Measurements from ENCODE around the gene GRB14.
"Not testable (repeated sequence)": the region's sequence is repeated elsewhere in the genome, so short reads cannot be mapped to it uniquely, and the experiment has no call there.

Gene GRB14

DNA sequence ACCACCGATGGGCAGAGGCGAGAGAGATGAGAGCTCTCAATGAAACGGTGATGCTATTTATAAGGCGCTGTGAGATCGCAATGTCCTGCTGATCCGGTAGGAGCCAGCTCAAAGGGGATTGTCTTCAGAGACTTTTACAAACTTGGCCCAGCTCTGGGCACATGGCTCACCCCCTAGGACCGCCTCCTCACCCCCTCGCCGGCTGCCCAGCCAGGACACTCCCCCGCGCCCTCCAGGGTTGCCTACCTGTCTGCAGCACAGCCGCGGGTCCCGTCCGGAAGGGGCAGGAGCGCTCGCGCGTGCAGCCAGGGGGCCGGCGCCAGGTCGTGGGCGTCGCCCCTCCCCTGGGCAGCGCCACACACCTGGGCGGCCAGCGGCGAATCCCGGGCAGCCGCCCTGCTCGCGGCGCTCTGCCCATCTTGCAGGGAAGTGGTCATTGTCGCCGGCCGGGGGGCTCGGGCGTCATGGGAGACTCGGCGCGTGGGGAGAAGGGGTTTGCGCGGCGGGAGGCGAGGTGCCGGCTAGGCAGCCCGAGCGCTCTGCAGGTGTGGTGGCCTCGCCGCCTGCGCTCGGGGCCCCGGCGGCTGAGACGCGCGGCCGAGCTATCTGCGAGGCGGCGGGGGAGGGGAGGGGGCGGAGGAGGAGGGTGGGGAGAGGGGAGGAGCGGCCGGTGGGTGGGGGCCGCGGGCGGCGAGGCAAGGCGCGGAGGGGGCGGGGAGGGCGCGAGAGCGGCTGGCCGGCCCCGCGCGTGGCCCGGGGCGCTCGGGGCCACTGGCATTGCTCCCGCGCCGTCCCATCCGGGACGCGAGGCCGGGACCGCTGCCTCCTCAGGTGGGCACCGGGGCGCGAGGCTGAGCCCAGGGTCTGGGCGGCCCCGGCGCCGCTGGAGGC lies at the start of gene GRB14:
TSS of gene GRB14 (minus strand) at position 610 of the 891 bp plus-strand sequence. CDS start at position 437, 173 bp downstream.
- Mint-ChIP-seq H3K9me3 (no peaks in the 10 kb centered on the region), H3K4me3 (no peak within 1 kb of the TSS), H3K36me3 (no peaks in the 10 kb centered on the region), H3K27ac (no peak within 1 kb of the TSS), H3K4me1 (no peaks in the 10 kb centered on the region)
- ATAC-seq (no peak), DNase-seq (ENCODE audit: low spot score in 2 of 2) (no peak)

DNA sequence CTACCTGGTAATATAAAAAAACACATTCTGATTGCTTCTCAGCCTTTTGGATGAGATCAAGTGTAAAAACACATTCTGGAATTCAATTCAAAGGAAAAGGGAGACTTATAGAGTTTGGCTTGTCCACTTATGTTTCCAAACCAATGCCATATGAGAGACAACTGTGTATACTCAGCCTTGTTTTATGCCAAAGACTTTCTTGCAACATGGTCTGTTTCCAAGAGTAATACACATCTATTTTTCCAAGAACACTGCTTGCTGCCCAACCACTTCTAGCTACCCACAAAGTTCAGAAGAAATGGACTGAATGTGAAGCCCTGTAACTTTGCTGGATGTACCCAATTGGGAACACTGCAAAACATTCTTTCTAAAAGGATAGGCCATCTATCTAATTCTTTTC lies 48.0 kb upstream of the GRB14 start:
- no peaks in the 10 kb centered on the region for H3K4me1 Mint-ChIP-seq
- no peak for DNase-seq (ENCODE audit: low spot score in 2 of 2)
- no peak for ATAC-seq
- H3K9me3 Mint-ChIP-seq = peaks cover 6% of the 10 kb centered on the region
- no peaks in the 10 kb centered on the region for H3K36me3 Mint-ChIP-seq
- no peak overlapping the region for H3K4me3 Mint-ChIP-seq
- H3K27ac Mint-ChIP-seq = no peak overlapping the region

DNA sequence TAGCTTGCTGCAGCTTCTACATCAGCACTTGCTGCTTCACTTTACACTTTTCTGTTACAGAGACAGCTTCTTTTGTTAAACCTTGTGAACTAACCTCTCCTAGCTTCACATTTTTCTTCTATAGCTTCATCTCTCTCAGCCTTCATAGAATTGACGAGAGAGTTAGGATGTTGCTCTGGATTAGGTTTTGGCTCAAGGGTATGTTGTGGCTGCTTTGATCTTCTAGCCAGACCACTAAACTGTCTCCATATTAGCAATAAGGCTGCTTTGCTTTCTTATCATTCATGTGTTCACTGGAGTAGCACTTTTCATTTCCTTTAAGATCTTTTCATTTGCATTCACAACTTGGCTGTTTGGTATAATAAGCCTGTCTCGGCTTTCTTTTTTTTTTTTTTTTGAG lies 46.3 kb upstream of the GRB14 start:
- no peak for ATAC-seq
- Mint-ChIP-seq H3K27ac (no peak overlapping the region), H3K9me3 (peaks cover 6% of the 10 kb centered on the region), H3K4me1 (no peaks in the 10 kb centered on the region), H3K4me3 (no peak overlapping the region), H3K36me3 (no peaks in the 10 kb centered on the region)
- no peak for DNase-seq (ENCODE audit: low spot score in 2 of 2)

DNA sequence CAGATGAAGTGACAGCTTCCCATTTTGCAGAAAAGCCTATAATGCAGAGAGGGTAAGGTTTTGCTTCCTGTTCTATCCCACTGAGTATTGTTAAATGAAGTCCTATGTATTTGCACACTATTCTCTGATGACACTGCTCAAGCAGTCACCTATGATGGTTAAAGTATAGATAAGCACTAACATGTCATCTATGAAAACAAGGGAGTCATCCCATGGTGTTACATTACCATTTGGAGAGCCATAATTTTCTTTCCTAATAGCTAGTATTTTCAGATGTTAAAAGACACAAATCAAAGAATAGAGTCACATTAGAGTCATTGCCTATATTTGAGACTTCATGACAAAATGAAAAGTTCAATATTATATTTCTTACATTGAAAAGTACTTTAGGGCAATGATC lies 42.8 kb upstream of the GRB14 start:
- Mint-ChIP-seq H3K9me3 (peaks cover 6% of the 10 kb centered on the region), H3K4me1 (no peaks in the 10 kb centered on the region), H3K27ac (no peak overlapping the region), H3K36me3 (no peaks in the 10 kb centered on the region), H3K4me3 (no peak overlapping the region)
- DNase-seq (ENCODE audit: low spot score in 2 of 2) (no peak), ATAC-seq (no peak)

DNA sequence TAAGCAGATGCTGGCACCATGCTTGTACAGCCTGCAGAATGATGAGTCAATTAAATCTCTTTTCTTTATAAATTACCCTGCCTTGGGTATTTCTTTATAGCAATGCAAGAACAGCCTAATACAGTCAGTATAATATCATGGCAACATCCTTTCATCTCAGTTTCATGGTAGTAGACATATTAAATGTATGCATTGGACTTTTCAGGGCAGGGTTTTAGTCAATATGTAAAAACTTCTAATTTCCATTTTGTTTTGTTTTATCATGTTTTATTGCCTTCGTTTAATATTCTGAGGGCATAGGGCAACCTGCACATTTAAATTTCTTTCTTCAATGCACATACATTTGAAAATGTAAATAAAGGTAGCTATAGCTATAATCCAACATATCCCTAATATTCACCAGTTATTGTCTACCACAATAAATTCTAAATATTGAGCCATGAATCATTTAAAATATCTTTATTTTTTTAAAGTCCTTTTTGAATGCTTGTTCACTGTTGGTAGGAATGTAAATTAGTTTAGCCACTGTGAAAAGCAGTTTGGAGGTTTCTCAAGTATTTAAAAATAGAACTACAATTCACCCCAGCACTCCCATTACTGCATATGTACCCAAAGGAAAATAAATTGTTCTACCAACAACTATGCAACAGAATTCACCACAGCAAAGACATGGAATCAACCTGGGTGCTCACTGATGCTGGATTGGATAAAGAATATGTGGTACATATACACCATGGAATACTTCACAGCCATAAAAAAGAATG lies 41.8 kb upstream of the GRB14 start:
- Mint-ChIP-seq H3K4me3 (no peak overlapping the region), H3K9me3 (peaks cover 8% of the 10 kb centered on the region), H3K4me1 (no peaks in the 10 kb centered on the region), H3K36me3 (no peaks in the 10 kb centered on the region), H3K27ac (no peak overlapping the region)
- DNase-seq (ENCODE audit: low spot score in 2 of 2) (no peak), ATAC-seq (no peak)

DNA sequence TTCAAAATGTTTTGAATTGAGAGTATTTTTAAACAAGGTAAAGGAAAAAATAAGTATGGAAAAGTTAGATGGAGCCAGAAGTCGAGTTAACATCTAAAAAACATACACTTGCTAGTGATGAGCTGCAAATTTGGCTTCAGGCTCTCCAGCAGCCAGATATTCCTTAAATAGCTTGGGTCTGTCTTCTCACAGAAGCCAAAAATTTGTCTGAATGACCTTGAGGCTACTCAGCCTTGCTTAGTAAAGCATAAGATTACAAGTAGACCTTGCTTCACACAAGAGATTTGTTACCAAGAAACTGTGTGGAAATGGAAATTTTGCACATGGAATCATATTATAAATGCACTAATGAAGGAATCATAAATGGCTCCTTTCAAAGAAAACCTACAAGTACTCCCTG lies 40.8 kb upstream of the GRB14 start:
- H3K4me3 Mint-ChIP-seq = no peak overlapping the region
- ATAC-seq = no peak
- no peaks in the 10 kb centered on the region for H3K4me1 Mint-ChIP-seq
- peaks cover 10% of the 10 kb centered on the region for H3K9me3 Mint-ChIP-seq
- no peak overlapping the region for H3K27ac Mint-ChIP-seq
- DNase-seq (ENCODE audit: low spot score in 2 of 2) = no peak
- H3K36me3 Mint-ChIP-seq = no peaks in the 10 kb centered on the region

DNA sequence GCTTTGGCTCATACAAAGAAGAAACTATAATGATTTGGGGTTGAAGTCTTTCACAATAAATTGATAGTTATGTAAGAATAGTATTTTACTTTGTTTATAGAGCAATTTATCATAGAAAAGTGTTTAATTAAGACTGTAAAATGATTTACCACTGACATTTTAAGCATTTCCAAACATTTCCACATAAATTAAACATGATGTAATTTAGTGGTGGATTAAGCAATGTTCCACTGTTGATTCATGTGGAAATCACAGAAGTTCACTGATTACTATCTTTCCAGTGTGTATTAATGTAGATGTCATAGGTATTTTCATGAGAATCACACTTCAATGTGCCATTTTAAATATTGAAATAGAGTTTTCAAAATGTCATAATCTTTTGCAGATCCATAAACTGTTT lies 40.1 kb upstream of the GRB14 start:
- DNase-seq (ENCODE audit: low spot score in 2 of 2) = no peak
- Mint-ChIP-seq H3K36me3 (no peaks in the 10 kb centered on the region), H3K4me3 (no peak overlapping the region), H3K9me3 (peaks cover 8% of the 10 kb centered on the region), H3K4me1 (no peaks in the 10 kb centered on the region), H3K27ac (no peak overlapping the region)
- ATAC-seq = no peak

DNA sequence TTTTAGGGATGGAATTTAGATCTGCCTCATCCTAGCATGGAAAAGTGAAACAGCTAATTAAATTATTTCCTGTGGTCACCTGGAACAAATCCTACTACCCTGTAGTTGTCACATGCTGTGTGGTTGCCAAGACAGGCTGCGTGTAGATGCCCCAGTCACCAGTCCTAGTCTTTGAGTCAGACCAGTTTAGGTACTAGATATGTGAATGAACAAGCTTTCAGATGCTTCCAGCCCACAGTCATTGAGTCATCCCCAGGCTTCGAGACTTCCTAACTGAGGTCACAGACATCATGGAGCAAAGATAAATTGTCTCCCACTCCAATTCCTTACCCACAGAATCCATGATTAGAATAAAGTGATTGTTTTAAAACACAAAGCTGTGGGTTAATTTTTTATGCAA lies 35.8 kb upstream of the GRB14 start:
- no peak overlapping the region for H3K4me3 Mint-ChIP-seq
- ATAC-seq = no peak
- H3K4me1 Mint-ChIP-seq = no peaks in the 10 kb centered on the region
- H3K36me3 Mint-ChIP-seq = no peaks in the 10 kb centered on the region
- H3K27ac Mint-ChIP-seq = no peak overlapping the region
- peaks cover 13% of the 10 kb centered on the region for H3K9me3 Mint-ChIP-seq
- no peak for DNase-seq (ENCODE audit: low spot score in 2 of 2)

DNA sequence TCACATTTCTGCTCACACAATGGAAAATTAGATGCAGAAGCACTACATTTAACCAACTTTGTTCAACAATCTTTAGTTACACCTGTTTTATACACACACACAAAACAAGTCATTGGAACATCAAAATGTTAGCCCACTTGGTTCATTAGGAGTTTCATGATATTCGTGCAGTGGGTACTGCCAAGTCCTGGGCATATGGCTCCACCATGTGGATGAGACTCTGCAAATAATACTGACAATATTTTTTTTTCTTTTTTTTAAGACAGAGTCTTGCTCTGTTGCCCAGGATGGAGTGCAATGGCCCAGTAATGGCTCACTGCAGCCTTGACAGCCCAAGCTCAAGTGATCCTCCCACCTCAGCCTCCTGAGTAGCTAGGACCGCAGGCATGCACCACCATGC lies 34.5 kb upstream of the GRB14 start:
- no peak overlapping the region for H3K27ac Mint-ChIP-seq
- ATAC-seq (no peak), DNase-seq (ENCODE audit: low spot score in 2 of 2) (no peak)
- no peaks in the 10 kb centered on the region for H3K4me1 Mint-ChIP-seq
- peaks cover 16% of the 10 kb centered on the region for H3K9me3 Mint-ChIP-seq
- no peak overlapping the region for H3K4me3 Mint-ChIP-seq
- no peaks in the 10 kb centered on the region for H3K36me3 Mint-ChIP-seq

DNA sequence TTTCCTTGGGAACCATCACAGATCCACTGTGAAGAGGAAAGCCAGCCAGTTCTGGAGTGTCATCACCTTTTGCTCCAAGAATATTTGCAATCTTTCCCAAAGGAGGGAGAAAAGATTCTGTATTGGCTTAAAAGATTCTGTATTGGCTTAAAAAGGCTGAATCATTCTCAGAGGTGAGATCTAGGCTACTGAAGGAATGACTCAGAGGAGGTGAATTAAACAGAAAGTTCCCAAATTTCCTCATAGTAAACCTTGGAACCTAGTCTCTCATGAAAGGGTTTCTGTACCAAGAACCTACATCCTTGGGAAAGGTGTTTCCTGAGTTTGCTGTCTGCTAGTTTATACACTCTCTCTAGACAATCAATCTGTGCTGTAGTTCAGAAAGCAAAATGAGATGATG lies 34.1 kb upstream of the GRB14 start:
- peaks cover 16% of the 10 kb centered on the region for H3K9me3 Mint-ChIP-seq
- no peak overlapping the region for H3K27ac Mint-ChIP-seq
- DNase-seq (ENCODE audit: low spot score in 2 of 2) = no peak
- no peak for ATAC-seq
- no peak overlapping the region for H3K4me3 Mint-ChIP-seq
- H3K36me3 Mint-ChIP-seq = no peaks in the 10 kb centered on the region
- no peaks in the 10 kb centered on the region for H3K4me1 Mint-ChIP-seq

DNA sequence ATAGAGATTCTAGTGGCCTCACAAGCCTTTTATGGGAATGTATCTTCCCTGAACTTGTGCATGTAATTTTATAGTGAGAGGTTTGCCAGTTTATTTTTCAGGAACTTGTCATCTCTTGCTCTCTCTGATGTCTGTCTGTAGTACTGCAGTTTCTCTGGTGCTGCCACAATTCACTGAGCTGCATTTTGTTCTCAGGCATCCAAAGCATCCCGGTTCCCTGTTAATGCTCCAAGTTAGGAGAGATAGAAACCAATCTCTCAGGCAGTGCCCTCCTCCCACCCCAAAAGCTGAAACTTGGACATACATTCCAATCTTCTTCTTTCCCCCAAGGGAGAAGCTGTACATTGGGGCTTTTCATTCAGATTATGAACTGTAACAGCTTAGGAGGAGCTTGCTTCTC lies 30.1 kb upstream of the GRB14 start:
- Mint-ChIP-seq H3K9me3 (peaks cover 20% of the 10 kb centered on the region), H3K27ac (no peak overlapping the region), H3K4me3 (no peak overlapping the region), H3K36me3 (no peaks in the 10 kb centered on the region), H3K4me1 (no peaks in the 10 kb centered on the region)
- ATAC-seq (no peak), DNase-seq (ENCODE audit: low spot score in 2 of 2) (no peak)

DNA sequence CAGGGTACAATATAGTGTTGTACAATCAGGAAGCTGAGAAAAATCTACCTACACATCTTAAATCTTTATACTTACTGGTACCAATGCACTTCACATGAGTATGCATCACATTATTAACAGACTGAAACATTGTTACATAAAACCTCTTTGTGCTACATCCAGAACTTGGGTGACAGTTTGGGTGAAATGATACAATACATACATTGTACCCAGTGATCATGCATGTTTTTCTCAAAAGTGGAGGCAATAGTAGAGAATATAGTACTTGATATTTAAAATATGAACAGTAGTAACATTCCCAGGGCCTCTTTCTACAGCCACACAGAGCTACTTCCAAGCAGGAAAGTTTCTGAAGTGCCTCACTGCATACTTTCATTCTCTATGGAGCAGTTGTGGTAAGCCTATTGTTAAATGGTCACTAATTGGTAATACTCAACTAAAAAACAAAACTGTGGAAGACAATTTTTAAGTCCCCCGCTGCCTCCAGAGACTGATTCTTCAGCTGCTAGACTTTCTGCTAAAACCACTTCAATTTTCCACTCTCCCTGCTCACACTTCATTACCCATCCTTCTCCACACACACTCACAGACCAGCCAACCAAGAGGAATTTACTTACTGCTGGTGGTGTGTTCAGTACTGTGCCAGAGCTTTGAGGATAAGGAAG lies 22.9 kb upstream of the GRB14 start:
- Mint-ChIP-seq H3K36me3 (no peaks in the 10 kb centered on the region), H3K4me1 (no peaks in the 10 kb centered on the region), H3K27ac (no peak overlapping the region), H3K9me3 (peaks cover 16% of the 10 kb centered on the region), H3K4me3 (no peak overlapping the region)
- ATAC-seq (no peak), DNase-seq (ENCODE audit: low spot score in 2 of 2) (no peak)

DNA sequence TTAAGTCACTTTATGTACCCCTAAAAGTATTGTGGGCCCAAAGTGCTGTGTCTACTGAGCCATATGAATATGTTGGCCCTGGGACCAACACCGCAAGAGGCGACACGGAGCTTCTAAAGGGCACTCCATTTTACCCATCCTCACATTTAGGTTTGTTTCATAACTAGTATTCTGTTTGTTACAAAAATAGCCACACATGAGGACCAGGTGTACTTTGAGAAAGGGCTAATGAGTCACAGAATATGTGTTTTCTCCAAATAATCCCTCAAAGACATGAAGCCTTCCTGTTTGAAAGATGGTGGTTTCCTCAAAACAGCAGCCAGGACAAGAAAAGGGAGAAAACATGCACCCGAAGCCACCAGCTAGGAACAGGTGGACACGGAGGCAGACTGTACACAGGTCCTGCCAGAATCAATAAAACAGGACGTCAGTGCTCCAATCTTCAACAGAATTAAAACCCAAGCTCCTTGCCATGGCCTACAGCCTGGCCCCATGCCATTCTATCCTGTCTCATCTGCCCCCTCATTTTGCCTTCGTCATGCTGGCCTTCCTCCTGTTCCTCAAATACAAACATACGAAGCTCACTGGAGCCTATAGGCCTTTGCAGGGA lies 21.8 kb upstream of the GRB14 start:
- H3K4me1 Mint-ChIP-seq = no peaks in the 10 kb centered on the region
- no peak overlapping the region for H3K27ac Mint-ChIP-seq
- no peaks in the 10 kb centered on the region for H3K36me3 Mint-ChIP-seq
- DNase-seq (ENCODE audit: low spot score in 2 of 2) = no peak
- ATAC-seq = no peak
- H3K9me3 Mint-ChIP-seq = peaks cover 13% of the 10 kb centered on the region
- no peak overlapping the region for H3K4me3 Mint-ChIP-seq

DNA sequence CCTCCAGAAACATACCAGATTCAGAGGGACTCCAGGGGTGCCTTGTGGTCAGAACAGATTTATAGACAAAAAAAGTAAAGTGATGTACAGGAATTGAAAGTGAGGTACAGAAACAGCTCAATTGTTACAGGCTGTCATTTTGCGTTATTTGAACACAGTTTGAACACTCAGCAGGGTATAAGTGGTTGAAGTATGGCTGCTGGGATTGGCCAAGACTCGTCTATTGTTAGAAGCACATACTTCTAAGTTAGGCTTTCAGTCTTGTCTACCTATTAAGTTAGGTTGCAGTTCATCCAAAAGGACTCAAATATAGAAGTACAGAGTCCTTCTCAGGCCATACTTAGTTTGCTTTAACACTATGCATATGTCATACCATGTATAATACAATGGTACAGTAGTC lies 21.0 kb upstream of the GRB14 start:
- H3K36me3 Mint-ChIP-seq = no peaks in the 10 kb centered on the region
- H3K27ac Mint-ChIP-seq = no peak overlapping the region
- H3K9me3 Mint-ChIP-seq = peaks cover 10% of the 10 kb centered on the region
- ATAC-seq = no peak
- no peak for DNase-seq (ENCODE audit: low spot score in 2 of 2)
- no peak overlapping the region for H3K4me3 Mint-ChIP-seq
- H3K4me1 Mint-ChIP-seq = no peaks in the 10 kb centered on the region

DNA sequence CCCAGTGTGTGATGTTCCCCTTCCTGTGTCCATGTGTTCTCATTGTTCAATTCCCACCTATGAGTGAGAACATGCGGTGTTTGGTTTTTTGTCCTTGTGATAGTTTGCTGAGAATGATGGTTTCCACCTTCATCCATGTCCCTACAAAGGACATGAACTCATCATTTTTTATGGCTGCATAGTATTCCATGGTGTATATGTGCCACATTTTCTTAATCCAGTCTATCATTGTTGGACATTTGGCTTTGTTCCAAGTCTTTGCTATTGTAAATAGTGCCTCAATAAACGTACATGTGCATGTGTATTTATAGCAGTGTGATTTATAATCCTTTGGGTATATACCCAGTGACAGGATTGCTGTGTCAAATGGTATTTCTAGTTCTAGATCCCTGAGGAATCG lies 7.0 kb upstream of the GRB14 start:
- H3K36me3 Mint-ChIP-seq; H3K4me3 Mint-ChIP-seq; H3K27ac Mint-ChIP-seq; H3K9me3 Mint-ChIP-seq; ATAC-seq; DNase-seq (ENCODE audit: low spot score in 2 of 2); H3K4me1 Mint-ChIP-seq: not testable (repeated sequence)

Data from stimulated activated effector memory CD8-positive, alpha-beta T cell treated with anti-CD3 and anti-CD28 coated beads, Interleukin-12 subunit alpha, Interleukin-12 subunit beta, amount 100 ng/mL, for 72 hours (primary cell).